ENCODE results near the gene FUT1.

GRCh38 chr19:48796298-48797083 lies 44.0 kb upstream of the FUT1 start:
- TF ChIP-seq CTCF (IDR thresholded peaks at IDR 0.05) (no peak), EZH2 (IDR thresholded peaks at IDR 0.05) (no peak), EZH2phosphoT487 (IDR thresholded peaks at IDR 0.05) (no peak)

Measured in neural progenitor cell (in vitro differentiated cells).